Panc1 (cell line): ENCODE measurements around the gene VCP. TPM values are rescaled to one million over a fixed set of nuclear protein-coding genes. Genes with fewer than 3 reads are reported as not detected.

ENCODE experiments used
- ATAC-seq: fragments of 200-7000 bp; cut with Tn5 transposase; 2 replicates; pipeline ENCODE4 v1.9.1; 2020; ENCODE audit warnings: mild to moderate bottlenecking, moderate library complexity
- BruUV-seq: library from RNA; stranded (reverse); fragments of 400-500 nt; replicated peaks from 2 replicates; lab custom pipeline; 2021; lab: Mats Ljungman, UMichigan
- CTCF ChIA-PET: fragments of 300-600 bp; sonication (Branson Sonifier 250); formaldehyde crosslinking; loops from one replicate; lab custom pipeline; 2022; ENCODE audit warnings: antibody characterized with exemption; lab: Charles Lee
- POLR2A ChIA-PET: fragments of 300-600 bp; sonication (Branson Sonifier 250); formaldehyde crosslinking; loops from one replicate; lab custom pipeline; 2022; ENCODE audit warnings: antibody characterized with exemption; lab: Charles Lee
- DNase-seq: peaks from one replicate; pipeline ENCODE4 v3.0.0-alpha.2; 2010; ENCODE audit warnings: low read depth, low spot score
- H3K27ac ChIP-seq: 2 replicates; pipeline ENCODE4 v1.5.1; 2011; ENCODE audit warnings: mild to moderate bottlenecking, low read length, inconsistent platforms
- H3K27me3 ChIP-seq: fragments of 200-500 bp; sonication (Bioruptor generic); 2 replicates; pipeline ENCODE4 v1.6.0; 2014; ENCODE audit warnings: low read length, inconsistent platforms; ENCODE audit not compliant: control insufficient read depth, insufficient read depth
- H3K36me3 ChIP-seq: fragments of 200-500 bp; sonication (Bioruptor generic); 2 replicates; pipeline ENCODE4 v1.5.1; 2014; ENCODE audit warnings: inconsistent platforms, mild to moderate bottlenecking, low read length, moderate library complexity; ENCODE audit not compliant: control insufficient read depth, insufficient read depth
- H3K4me1 ChIP-seq: 2 replicates; pipeline ENCODE4 v1.5.1; 2011; ENCODE audit warnings: inconsistent platforms, mild to moderate bottlenecking, low read length, moderate library complexity; ENCODE audit not compliant: control insufficient read depth, insufficient read depth
- H3K4me3 ChIP-seq, 2 experiments: 2 replicates each; pipeline ENCODE4 v1.5.1; 2011 to 2012; ENCODE audit warnings: low read depth in 2 of 2, low read length in 2 of 2, mild to moderate bottlenecking in 2 of 2, inconsistent platforms in 1 of 2, moderate library complexity in 1 of 2
- H3K9me3 ChIP-seq: fragments of 200-500 bp; sonication (Bioruptor generic); 2 replicates; pipeline ENCODE4 v1.5.1; 2014; ENCODE audit warnings: low read depth, mild to moderate bottlenecking, inconsistent platforms, low read length, moderate library complexity; ENCODE audit not compliant: control insufficient read depth, insufficient read depth
- POLR2AphosphoS5 ChIP-seq: IDR thresholded peaks from 2 replicates; pipeline ENCODE4 v1.6.1; 2012; ENCODE audit warnings: mild to moderate bottlenecking, low read depth, low read length, moderate library complexity
- REST ChIP-seq, 2 experiments: IDR thresholded peaks; 2 replicates each; pipeline ENCODE4 v1.6.1; 2011 to 2012; ENCODE audit warnings: low read depth in 2 of 2, control low read depth in 1 of 2, low read length in 1 of 2, mild to moderate bottlenecking in 1 of 2, moderate library complexity in 1 of 2; ENCODE audit not compliant: insufficient read depth in 1 of 2
- SIN3A ChIP-seq: IDR thresholded peaks from 2 replicates; pipeline ENCODE4 v1.6.1; 2012; ENCODE audit warnings: low read depth, mild to moderate bottlenecking, low read length, moderate library complexity, borderline replicate concordance; ENCODE audit not compliant: insufficient read depth
- TCF7L2 ChIP-seq: IDR thresholded peaks from 2 replicates; pipeline ENCODE4 v1.6.1; 2011; ENCODE audit warnings: mild to moderate bottlenecking, low read depth, low read length, inconsistent platforms
- in situ Hi-C: cut with HindIII; loops from 2 replicates; pipeline ENCODE4 v1.10.0; 2016; ENCODE audit warnings: low sequenced_read_pairs, low pct_unique_long_range_greater_than_20kb
- intact Hi-C: fragments of 100-400 bp; cut with micrococcal nuclease; formaldehyde crosslinking; loops from one replicate; pipeline ENCODE4 v1.10.0; 2022; ENCODE audit not compliant: unreplicated experiment
- total RNA-seq: library from RNA; stranded (reverse); gene quantifications from one replicate; pipeline ENCODE4 v1.2.1, GENCODE V29; 2021; ENCODE audit not compliant: unreplicated experiment
- TF ChIP-seq, protein P1 (sequence below): fragments of 450-650 bp; IDR thresholded peaks from 2 replicates; pipeline ENCODE4 v1.5.1; 2017; ENCODE audit warnings: mild to moderate bottlenecking

Gene VCP
- total RNA-seq, 1 experiment from 2014 or later: 472 TPM

- ATAC-seq: 0 out of 2 replicates have a peak, but pooled peaks have one; percentile 39
- Histone ChIP-seq H3K4me1 (no peaks in the 10 kb centered on the region), H3K27me3 (no peaks in the 10 kb centered on the region), H3K27ac (no peak overlapping the region), H3K36me3 (no peaks in the 10 kb centered on the region), H3K9me3 (no peaks in the 10 kb centered on the region), H3K4me3 (no peak overlapping the region)
- CTCF ChIA-PET: no interaction called here
- POLR2A ChIA-PET: no interaction called here
- DNase-seq: no peak
- in situ Hi-C loops: no loop called here
- intact Hi-C loops: no loop called here
- no TSS peak for BruUV-seq
- TF ChIP-seq, protein P1, sequence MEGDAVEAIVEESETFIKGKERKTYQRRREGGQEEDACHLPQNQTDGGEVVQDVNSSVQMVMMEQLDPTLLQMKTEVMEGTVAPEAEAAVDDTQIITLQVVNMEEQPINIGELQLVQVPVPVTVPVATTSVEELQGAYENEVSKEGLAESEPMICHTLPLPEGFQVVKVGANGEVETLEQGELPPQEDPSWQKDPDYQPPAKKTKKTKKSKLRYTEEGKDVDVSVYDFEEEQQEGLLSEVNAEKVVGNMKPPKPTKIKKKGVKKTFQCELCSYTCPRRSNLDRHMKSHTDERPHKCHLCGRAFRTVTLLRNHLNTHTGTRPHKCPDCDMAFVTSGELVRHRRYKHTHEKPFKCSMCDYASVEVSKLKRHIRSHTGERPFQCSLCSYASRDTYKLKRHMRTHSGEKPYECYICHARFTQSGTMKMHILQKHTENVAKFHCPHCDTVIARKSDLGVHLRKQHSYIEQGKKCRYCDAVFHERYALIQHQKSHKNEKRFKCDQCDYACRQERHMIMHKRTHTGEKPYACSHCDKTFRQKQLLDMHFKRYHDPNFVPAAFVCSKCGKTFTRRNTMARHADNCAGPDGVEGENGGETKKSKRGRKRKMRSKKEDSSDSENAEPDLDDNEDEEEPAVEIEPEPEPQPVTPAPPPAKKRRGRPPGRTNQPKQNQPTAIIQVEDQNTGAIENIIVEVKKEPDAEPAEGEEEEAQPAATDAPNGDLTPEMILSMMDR: no peak
- no peak for TF ChIP-seq TCF7L2
- no peak for TF ChIP-seq SIN3A
- TF ChIP-seq REST (IDR thresholded peaks at IDR 0.05; ENCODE audit: insufficient read depth in 1 of 2, low read depth in 2 of 2, low read length in 1 of 2): no peak
- TF ChIP-seq POLR2AphosphoS5: no peak
Observed at GRCh38 chr9:35035851-35036701, 36.3 kb downstream of the VCP start.

- Histone ChIP-seq H3K4me3 (no peak overlapping the region), H3K9me3 (no peaks in the 10 kb centered on the region), H3K36me3 (no peaks in the 10 kb centered on the region), H3K27me3 (no peaks in the 10 kb centered on the region), H3K27ac (no peak overlapping the region), H3K4me1 (no peaks in the 10 kb centered on the region)
- in situ Hi-C loops (no loop called here), intact Hi-C loops (no loop called here)
- POLR2A ChIA-PET: no interaction called here
- TF ChIP-seq SIN3A (no peak), REST (IDR thresholded peaks at IDR 0.05; ENCODE audit: insufficient read depth in 1 of 2, low read depth in 2 of 2, low read length in 1 of 2) (no peak), TCF7L2 (no peak), POLR2AphosphoS5 (no peak)
- TF ChIP-seq, protein P1: no peak
- BruUV-seq: no TSS peak
- CTCF ChIA-PET: no interaction called here
- ATAC-seq (no peak), DNase-seq (no peak)
Observed at GRCh38 chr9:35033101-35033500, 39.3 kb downstream of the VCP start.
